ENCODE measurements around the gene RBPJ.
"Not testable (repeated sequence)": the region's sequence is repeated elsewhere in the genome, so short reads cannot be mapped to it uniquely, and the experiment has no call there.

The RBPJ gene

DNA sequence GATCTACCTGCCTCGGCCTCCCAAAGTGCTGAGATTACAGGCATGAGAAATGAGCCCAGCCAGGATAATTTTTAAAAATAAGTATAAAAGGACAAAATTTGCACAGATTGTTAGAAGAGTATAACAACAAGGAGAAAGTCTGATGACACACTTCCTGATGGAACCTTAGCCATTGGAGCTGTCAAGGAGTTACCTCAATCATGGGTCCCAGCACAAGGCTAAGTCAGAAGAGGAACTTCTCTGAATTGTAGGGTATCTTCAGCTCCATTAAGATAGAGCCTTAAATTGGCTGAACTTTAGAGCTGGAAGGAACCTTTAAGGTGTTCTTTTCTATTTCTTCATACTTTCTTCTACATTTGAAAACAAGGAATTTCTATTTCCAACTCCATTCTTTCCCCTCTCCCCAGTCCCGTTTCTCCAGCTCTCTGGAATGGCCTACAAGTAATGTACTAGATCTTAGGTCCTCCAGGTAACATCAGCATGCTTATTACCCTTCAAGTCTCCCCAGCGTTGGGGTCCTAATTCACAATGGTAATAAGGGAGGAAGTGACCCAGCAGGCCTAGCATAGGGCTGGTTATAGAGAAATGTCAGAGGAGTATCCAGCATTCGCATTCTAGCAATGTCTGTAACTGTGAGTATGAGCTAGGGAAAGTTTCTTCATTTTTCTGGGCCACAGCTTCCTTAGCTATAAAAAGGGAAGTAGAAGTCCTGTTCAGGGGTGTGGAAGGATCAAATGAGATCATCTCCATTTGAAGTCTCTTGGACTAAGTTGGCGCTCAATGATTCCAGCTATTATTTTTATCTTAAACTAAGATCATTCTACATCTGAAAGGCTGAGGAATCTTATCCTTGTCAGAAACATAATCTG is 18.5 kb upstream of the RBPJ start:
- DNase-seq: peak; percentile 78

DNA sequence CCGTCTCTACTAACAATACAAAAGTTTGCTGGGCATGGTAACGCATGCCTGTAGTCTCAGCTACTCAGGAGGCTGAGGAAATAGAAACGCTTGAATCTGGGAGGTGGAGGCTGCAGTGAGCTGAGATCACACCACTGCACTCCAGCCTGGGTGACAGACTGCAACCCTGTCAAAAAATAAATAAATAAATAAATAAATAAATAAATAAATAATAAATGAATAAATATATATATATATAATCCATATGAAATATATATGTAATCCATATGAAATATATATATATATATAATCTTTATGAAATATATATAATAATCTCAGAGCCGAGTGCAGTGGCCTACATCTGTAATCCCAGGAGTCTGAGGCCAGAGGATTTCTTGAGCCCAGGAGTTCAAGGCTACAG is 17.8 kb upstream of the RBPJ start:
- DNase-seq: no peak

DNA sequence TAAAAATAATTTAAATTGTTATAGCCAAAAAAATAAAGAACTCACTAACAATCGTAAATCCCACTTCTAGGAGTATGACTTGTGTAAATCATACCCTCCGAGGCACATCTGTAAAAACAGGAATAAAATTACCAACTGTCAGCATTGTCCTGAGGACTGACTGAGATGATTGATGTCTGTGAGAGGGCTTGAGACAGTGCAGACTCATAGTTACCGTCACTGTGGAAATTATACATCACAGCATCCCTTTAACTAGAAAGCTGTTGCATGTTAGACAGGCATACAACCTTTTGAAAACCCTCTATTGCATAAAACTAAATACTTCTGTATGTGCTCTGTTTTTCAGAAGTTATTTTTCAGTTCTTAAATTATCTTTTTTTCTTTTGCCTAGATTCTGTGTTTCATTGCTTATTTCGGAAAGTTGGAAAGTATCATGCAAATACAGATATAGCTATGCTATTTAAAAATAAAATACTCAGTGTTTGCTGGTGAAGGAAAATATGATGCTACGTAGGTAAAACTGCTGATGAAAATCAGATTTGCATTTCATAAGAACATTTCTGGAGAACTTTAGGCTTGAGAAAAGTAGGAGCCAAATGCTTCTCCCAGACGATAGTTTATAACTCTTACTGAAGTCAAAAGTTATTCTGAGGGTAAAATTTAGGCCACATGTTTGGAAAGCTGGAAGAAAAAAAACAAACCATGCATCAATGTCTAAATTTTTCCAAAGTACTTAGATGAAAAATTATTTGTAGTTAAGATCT is 13.6 kb upstream of the RBPJ start:
- no peak for DNase-seq

- DNase-seq: no peak
Measured at GRCh38 chr4:26308568-26308967, 12.2 kb upstream of the RBPJ start.

- DNase-seq: no peak
Measured at GRCh38 chr4:26310264-26310663, 10.6 kb upstream of the RBPJ start.

GRCh38 chr4:26311633-26312032 is 9.2 kb upstream of the RBPJ start:
- DNase-seq: no peak

GRCh38 chr4:26315316-26315932 is 5.4 kb upstream of the RBPJ start:
- DNase-seq: not testable (repeated sequence)

- no peak for DNase-seq
Measured at GRCh38 chr4:26317766-26318165, 3.0 kb upstream of the RBPJ start.

- peak; percentile 83 for DNase-seq
Measured at GRCh38 chr4:26319467-26319948, 1.3 kb upstream of the RBPJ start.

GRCh38 chr4:26319949-26320537 is 771 bp upstream of the RBPJ start:
- no peak for DNase-seq

DNA sequence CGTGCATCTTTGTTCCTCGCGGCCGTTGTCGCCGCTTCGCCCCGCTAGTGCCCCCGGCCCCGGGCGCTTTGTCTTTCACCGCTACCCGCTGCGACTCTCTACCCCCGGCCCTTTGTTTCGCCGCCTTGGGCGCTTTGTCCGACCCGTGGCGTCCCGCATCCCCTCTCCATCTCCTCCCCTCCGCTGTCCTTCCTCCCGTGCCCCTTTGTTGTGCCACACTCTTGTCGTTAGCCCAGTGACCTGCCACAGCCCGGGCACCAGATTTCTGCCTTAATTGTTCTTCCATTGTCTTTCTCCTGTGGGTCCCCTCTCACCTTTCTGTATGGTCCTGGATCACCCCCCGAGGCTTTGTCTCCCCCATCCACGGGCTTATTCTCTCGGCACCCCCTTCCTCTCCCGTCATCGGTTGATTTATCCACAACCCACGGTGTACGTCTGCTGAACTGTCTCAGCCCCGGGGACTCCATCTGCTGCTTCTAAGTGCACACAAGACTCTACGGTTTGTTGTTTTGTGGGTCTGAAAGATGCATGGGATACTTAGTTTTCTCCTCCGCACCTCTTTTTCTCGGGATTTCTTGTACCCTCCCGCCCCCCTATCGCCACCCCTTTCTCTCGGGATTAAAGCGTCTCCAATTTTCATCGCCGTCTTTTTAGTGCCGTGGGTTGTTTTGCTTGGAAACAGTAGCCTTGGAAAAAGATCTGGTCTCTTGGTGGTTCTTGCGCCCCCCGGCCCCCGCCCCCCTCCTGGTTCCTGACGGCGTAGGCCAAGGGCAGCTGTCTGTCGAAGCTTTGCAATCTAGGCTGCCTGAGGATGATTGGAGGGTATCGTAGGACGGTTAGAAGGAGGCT is 783 bp downstream of the RBPJ start:
- DNase-seq: no peak

DNA sequence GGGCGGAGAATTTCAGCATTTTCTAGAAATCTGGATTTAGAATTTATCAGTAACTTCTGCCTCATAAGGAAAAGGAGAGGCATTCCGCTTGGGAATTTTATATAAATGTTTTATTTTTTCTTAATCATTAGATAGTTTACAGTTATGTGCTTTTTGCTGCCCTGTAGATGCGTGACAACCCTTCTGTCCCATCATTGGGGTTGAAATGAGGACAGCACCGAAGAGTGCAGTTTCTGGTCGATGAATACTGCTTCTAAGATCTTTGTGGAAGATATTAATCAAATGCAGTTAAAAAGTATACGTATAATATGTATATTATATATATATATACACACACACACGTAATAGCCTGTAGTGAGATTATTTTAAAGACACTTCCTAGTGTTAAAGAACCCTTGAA is 1.5 kb downstream of the RBPJ start:
- no peak for DNase-seq

- DNase-seq: no peak
Measured at GRCh38 chr4:26323821-26324220, 3.0 kb downstream of the RBPJ start.

DNA sequence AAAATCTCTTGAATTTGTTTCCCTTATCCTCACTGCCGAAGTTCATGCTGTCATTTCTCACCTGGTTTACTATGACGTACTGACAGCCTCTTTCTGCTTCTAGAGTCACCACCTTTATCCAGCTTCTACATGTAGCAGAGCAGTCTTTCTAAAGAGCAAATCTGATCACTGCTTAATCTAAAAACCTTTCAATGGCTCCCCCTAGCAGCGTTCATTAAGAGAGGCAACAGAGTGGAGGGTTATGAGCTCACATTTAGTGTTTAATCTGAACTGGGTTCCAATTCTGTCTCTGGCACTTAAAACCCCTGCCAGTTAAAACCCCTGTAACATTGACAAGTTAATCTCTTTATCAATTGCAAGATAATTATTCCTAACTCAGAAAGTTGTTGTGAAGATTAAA is 4.4 kb downstream of the RBPJ start:
- no peak for DNase-seq

DNA sequence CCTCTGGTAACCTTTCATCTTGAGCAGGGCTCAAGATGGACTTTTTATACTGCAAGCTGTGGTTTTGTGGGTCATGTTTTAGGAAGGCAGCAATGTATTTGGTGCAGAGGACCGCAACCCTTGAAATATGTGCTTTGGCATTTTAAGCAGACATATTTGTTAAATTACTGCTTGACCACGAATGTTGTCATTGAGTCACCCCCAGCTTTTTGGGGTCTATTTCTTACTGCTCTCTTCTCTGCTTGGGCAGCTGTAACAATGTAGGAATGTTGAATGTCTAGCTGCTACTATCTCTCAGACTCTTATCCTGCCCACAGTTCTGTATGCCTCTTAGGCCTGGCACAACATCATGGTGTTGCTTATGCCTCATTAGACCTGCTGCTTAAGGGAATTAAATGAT is 6.0 kb downstream of the RBPJ start:
- no peak for DNase-seq

GRCh38 chr4:26330186-26330787 is 9.5 kb downstream of the RBPJ start:
- DNase-seq: peak; percentile 11

DNA sequence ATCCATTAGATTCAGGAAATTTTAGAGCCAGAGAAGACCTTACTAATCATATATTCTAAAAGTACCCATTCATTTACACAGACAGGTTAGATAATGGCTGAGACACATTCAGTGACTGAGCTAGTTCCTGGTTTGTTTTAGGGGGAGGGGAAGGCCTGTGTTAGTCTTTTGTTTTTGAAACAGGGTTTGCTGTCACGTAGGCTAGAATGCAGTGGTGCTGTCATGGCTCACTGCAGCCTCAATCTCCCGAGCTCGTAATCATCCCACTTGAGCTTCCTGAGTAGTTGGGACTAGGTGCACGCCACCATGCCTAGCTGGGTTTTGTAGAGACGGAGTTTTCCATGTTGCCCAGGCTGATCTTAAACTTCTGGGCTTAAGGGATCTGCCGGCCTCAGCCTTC is 10.1 kb downstream of the RBPJ start:
- no peak for DNase-seq

GRCh38 chr4:26331380-26331950 is 10.7 kb downstream of the RBPJ start:
- no peak for DNase-seq

DNA sequence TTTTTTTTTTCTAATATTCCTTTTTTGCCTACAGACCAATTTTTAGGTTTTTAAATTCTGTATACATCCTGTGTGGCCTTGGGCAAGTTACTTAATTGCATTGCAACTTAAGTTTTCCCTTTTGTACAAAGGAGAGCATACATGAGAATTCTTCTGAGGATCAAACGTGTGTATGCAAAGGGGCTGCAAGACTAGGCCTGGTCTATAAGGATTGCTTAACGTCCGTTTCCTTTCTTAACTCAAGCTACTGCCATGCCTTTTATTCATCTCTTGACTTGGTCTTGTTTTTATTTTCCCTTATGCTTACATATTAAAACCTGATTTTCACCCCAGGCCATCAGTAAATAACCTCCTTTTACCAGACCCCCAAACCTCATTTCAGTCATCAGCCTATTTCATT is 13.6 kb downstream of the RBPJ start:
- DNase-seq: no peak

GRCh38 chr4:26337612-26338011 is 16.8 kb downstream of the RBPJ start:
- DNase-seq: no peak

- no peak for DNase-seq
Measured at GRCh38 chr4:26342328-26343037, 21.7 kb downstream of the RBPJ start.
